Thoracic aorta (tissue), 2 donors: Measurements from ENCODE around the gene OCRL. TPM values are rescaled to one million over a fixed set of nuclear protein-coding genes. Genes with fewer than 3 reads are reported as not detected.

Experiments used
- ATAC-seq: fragments of 150-250 bp; one replicate; pipeline ENCODE4 v1.8.0; 2017; ENCODE audit warnings: low read depth; ENCODE audit not compliant: insufficient number of reproducible peaks, low FRiP score
- DNase-seq: peaks from one replicate; pipeline ENCODE4 v3.0.0-alpha.2; 2020; ENCODE audit warnings: low spot score
- H3K27ac ChIP-seq, 2 donors: fragments of 200-600 bp; sonication (generic); 1 replicate in 1 of 2; 2 replicates in 1 of 2; pipeline ENCODE4 v1.5.1; 2016; ENCODE audit warnings: mild to moderate bottlenecking in 2 of 2, moderate library complexity in 2 of 2
- H3K27me3 ChIP-seq: fragments of 200-600 bp; sonication (generic); replicated peaks from 2 replicates; pipeline ENCODE4 v1.6.0; 2016; ENCODE audit warnings: mild to moderate bottlenecking; ENCODE audit not compliant: insufficient read depth
- H3K36me3 ChIP-seq: fragments of 200-600 bp; sonication (generic); one replicate; pipeline ENCODE4 v1.5.1; 2016
- H3K4me1 ChIP-seq, 2 donors: fragments of 200-600 bp; sonication (generic); 1 replicate in 1 of 2; 2 replicates in 1 of 2; pipeline versions ENCODE4 v1.5.1 to v1.6.0; 2016; ENCODE audit warnings: low read depth in 2 of 2, mild to moderate bottlenecking in 1 of 2; ENCODE audit not compliant: control insufficient read depth in 1 of 2
- H3K4me3 ChIP-seq: fragments of 200-600 bp; sonication (generic); 2 replicates; pipeline ENCODE4 v1.5.1; 2016; ENCODE audit warnings: mild to moderate bottlenecking
- H3K9me3 ChIP-seq: fragments of 200-600 bp; sonication (generic); 2 replicates; pipeline ENCODE4 v1.5.1; 2016
- total RNA-seq, 2 donors: library from RNA; depleted of rRNA; stranded (reverse); fragments of >200 nt; gene quantifications; one replicate each; pipeline versions ENCODE4 v1.1.0 to v1.2.3, GENCODE V29; 2016
- TF ChIP-seq, protein P1 (sequence below): fragments of 200-600 bp; sonication (generic); IDR thresholded peaks from one replicate; pipeline ENCODE4 v1.5.1; 2019; ENCODE audit warnings: antibody characterized with exemption

Gene OCRL
- total RNA-seq = 10 to 100 TPM; 19.5 to 27.9 TPM

DNA sequence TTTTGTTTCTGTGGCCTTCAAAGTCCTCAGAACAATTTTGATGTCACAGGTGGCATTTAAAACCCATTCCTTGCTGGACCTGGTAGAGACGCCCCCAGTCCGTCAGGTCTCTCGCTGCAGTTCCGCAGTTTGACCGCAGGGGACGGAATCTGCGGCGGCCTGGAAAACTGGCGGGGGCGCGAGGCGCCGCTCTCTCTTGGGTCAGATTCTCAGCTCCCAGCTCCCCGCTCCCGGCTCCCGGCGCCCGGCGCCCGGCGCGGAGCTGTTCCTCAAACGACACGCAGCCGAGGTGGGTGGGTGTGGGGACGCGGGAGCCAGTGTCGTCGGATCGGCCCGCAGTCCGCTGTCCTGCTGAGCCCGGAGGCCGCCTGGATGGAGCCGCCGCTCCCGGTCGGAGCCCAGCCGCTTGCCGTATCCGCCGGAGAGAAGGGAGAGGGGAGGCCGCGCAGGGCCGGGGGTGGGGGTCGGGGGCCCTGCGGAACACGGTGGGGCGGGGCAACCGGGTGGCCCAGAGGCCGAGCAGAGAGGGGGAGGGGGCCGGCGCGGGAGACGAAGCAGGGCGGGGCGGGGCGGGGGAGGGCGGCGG is at the start of gene OCRL:
OCRL (plus strand) TSS at position 192 of the 586 bp plus-strand sequence; CDS start at position 373, 181 bp downstream.
- ATAC-seq (no peak), DNase-seq (no peak)
- Histone ChIP-seq H3K27me3 (no peaks in the 10 kb centered on the region), H3K9me3 (no peaks in the 10 kb centered on the region), H3K4me1 (no peaks in the 10 kb centered on the region), H3K36me3 (no peaks in the 10 kb centered on the region), H3K4me3 (peak within 1 kb of the TSS; percentile 78), H3K27ac (peak within 1 kb of the TSS; percentile 65 to 69)
- TF ChIP-seq, protein P1, sequence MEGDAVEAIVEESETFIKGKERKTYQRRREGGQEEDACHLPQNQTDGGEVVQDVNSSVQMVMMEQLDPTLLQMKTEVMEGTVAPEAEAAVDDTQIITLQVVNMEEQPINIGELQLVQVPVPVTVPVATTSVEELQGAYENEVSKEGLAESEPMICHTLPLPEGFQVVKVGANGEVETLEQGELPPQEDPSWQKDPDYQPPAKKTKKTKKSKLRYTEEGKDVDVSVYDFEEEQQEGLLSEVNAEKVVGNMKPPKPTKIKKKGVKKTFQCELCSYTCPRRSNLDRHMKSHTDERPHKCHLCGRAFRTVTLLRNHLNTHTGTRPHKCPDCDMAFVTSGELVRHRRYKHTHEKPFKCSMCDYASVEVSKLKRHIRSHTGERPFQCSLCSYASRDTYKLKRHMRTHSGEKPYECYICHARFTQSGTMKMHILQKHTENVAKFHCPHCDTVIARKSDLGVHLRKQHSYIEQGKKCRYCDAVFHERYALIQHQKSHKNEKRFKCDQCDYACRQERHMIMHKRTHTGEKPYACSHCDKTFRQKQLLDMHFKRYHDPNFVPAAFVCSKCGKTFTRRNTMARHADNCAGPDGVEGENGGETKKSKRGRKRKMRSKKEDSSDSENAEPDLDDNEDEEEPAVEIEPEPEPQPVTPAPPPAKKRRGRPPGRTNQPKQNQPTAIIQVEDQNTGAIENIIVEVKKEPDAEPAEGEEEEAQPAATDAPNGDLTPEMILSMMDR = peak; percentile 76

DNA sequence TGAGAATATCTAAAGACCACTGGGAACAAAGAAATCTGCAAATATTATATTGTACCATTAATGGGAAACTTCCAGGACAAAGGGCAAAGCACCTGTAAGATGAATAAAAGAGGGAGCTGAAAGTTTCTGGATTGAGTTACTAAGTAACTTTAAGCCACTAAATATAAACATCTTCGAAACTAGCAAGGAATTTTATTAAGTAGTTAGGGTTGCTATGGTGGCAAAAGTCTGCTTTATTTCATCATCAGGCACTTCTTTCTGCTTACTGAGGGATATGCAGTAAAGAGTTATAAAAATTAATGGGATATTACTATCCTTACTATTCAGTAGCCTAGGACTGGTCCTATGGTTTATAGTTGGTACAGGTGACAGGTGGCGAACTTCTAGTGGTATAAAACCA is 49.7 kb upstream of the OCRL start:
- H3K4me3 ChIP-seq = no peak overlapping the region
- H3K27ac ChIP-seq = no peak overlapping the region
- H3K27me3 ChIP-seq = no peaks in the 10 kb centered on the region
- TF ChIP-seq, protein P1 = no peak
- H3K36me3 ChIP-seq = peaks cover 7% of the 10 kb centered on the region
- DNase-seq (no peak), ATAC-seq (no peak)
- no peaks in the 10 kb centered on the region for H3K4me1 ChIP-seq
- H3K9me3 ChIP-seq = no peaks in the 10 kb centered on the region

DNA sequence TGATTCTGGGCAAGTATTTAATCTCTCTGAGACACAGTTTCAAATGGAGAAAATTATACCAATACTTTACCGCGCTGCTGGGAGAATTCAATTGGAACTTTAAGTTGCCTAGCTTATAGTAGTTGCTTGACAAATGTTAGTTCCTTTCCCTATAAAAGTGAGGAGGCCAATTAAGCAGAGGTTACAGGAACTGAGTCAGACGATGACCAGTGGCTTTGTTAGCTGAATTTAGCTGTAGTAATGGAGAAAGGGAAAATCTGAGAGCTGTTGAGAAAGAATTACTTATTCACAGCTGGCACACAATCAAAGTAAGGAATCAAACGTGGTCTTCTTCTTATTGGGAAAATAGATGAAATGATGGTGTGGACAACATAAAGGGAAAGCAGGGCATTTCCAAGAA is 46.4 kb upstream of the OCRL start:
- Histone ChIP-seq H3K9me3 (no peaks in the 10 kb centered on the region), H3K4me3 (no peak overlapping the region), H3K27ac (no peak overlapping the region), H3K4me1 (no peaks in the 10 kb centered on the region), H3K27me3 (no peaks in the 10 kb centered on the region), H3K36me3 (no peaks in the 10 kb centered on the region)
- ATAC-seq (no peak), DNase-seq (no peak)
- TF ChIP-seq, protein P1 = no peak

DNA sequence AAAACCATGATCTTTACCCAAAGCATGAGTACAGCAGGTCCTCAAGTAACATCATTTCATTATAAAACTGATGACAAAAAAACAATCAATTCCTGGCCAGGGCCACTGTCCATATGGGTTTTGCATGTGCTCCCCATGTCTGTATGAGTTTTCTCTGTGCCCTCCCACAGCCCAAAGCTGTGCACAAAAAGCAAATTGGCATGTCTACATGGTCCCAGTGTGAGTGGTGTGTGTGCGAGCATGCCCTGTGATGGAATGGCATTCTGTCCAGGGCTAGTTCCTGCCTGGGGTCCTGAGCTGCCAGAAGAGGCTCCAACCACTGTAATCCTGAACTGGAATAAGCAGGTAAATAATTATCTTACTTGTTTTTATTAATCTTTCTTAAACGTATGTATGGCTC is 45.2 kb upstream of the OCRL start:
- H3K9me3 ChIP-seq = no peaks in the 10 kb centered on the region
- ATAC-seq (no peak), DNase-seq (no peak)
- H3K4me1 ChIP-seq = no peaks in the 10 kb centered on the region
- no peaks in the 10 kb centered on the region for H3K36me3 ChIP-seq
- TF ChIP-seq, protein P1 = no peak
- no peak overlapping the region for H3K27ac ChIP-seq
- no peak overlapping the region for H3K4me3 ChIP-seq
- no peaks in the 10 kb centered on the region for H3K27me3 ChIP-seq

DNA sequence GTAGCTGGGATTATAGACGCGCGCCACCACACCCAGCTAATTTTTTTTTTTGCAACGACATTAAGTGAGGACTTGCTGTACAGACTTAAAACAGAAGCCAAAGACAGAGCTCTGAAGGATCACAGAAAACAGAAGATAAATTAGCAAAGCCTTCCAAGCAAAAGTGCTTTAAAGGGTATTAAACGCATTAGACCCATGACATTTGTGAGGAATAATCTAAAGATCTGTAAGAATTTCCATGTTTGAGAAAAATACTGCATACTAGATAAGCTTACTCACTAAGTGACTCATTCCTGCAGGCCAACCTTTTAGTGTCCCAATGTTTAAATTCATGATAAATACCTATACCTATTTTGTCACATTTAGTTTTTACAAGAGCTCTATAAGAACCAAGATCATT is 44.2 kb upstream of the OCRL start:
- Histone ChIP-seq H3K9me3 (no peaks in the 10 kb centered on the region), H3K27ac (no peak overlapping the region), H3K36me3 (no peaks in the 10 kb centered on the region), H3K4me1 (no peaks in the 10 kb centered on the region), H3K4me3 (no peak overlapping the region), H3K27me3 (no peaks in the 10 kb centered on the region)
- TF ChIP-seq, protein P1 = no peak
- ATAC-seq (no peak), DNase-seq (no peak)
